T-helper 2 cell treated with Interferon-gamma antibody and Interleukin-4, amounts not matched to agents 100 ng/mL and 5 ng/mL, for 36 hours (primary cell): ENCODE results near the gene MIER2. TPM values are rescaled to one million over a fixed set of nuclear protein-coding genes. Genes with fewer than 3 reads are reported as not detected.

ENCODE experiments used
- intact Hi-C: fragments of 100-400 bp; cut with micrococcal nuclease; formaldehyde crosslinking; loops from one replicate; pipeline ENCODE4 v1.15.1; 2023
- total RNA-seq: library from RNA; stranded (reverse); gene quantifications from 2 replicates; pipeline ENCODE4 v1.2.3, GENCODE V29; 2022

Gene MIER2
- total RNA-seq, 1 donor from 2014 or later, result 26.4 TPM

- intact Hi-C loops, result no loop called here
Measured at GRCh38 chr19:310781-311496, 33.7 kb downstream of the MIER2 start.

- intact Hi-C loops, result no loop called here
Measured at GRCh38 chr19:310141-310651, 34.4 kb downstream of the MIER2 start.

- intact Hi-C loops, result no loop called here
Measured at GRCh38 chr19:309206-309565, 35.4 kb downstream of the MIER2 start.

- intact Hi-C loops, result no loop called here
Measured at GRCh38 chr19:308471-309205, 36.0 kb downstream of the MIER2 start.

- intact Hi-C loops, result no loop called here
Measured at GRCh38 chr19:307793-308420, 36.7 kb downstream of the MIER2 start.

GRCh38 chr19:307111-307531, 37.5 kb downstream of the MIER2 start:
- intact Hi-C loops, result no loop called here

- intact Hi-C loops, result no loop called here
Measured at GRCh38 chr19:306151-306900, 38.3 kb downstream of the MIER2 start.

GRCh38 chr19:305240-306150, 39.1 kb downstream of the MIER2 start:
- intact Hi-C loops, result no loop called here

GRCh38 chr19:296476-297225, 47.9 kb downstream of the MIER2 start:
- intact Hi-C loops, result no loop called here

GRCh38 chr19:295687-296370, 48.8 kb downstream of the MIER2 start:
- intact Hi-C loops, result no loop called here

GRCh38 chr19:294946-295686, 49.5 kb downstream of the MIER2 start:
- intact Hi-C loops, result no loop called here

- intact Hi-C loops, result no loop called here
Measured at GRCh38 chr19:294341-294945, 50.2 kb downstream of the MIER2 start.

GRCh38 chr19:293436-294110, 51.0 kb downstream of the MIER2 start:
- intact Hi-C loops, result no loop called here

GRCh38 chr19:292951-293350, 51.6 kb downstream of the MIER2 start:
- intact Hi-C loops, result no loop called here

GRCh38 chr19:292281-292884, 52.2 kb downstream of the MIER2 start:
- intact Hi-C loops, result no loop called here

GRCh38 chr19:291561-292280, 52.9 kb downstream of the MIER2 start:
- intact Hi-C loops, result no loop called here
